Keratinocyte (primary cell): Measurements from ENCODE around the gene HABP2.

ENCODE experiments used
- CTCF ChIP-seq, 3 experiments: IDR thresholded peaks in 1 of 3; conservative IDR thresholded peaks in 1 of 3; optimal IDR thresholded peaks in 1 of 3; 2 replicates in 2 of 3; 3 replicates in 1 of 3; pipeline versions ENCODE3 to v1.5.1; 2011; ENCODE audit warnings: low read length in 3 of 3, mild to moderate bottlenecking in 3 of 3, moderate library complexity in 2 of 3, control low read depth in 1 of 3, inconsistent platforms in 1 of 3; ENCODE audit not compliant: insufficient read depth in 2 of 3; ENCODE audit errors: extremely low read depth in 1 of 3
- EZH2 ChIP-seq: IDR thresholded peaks from one replicate; pipeline ENCODE4 v1.6.1; 2012; ENCODE audit warnings: inconsistent platforms, mild to moderate bottlenecking, low read length, moderate library complexity

GRCh38 chr10:113537672-113538071 is 15.2 kb upstream of the HABP2 start:
- TF ChIP-seq CTCF (optimal IDR thresholded peaks at IDR 0.05 in 1 of 3, IDR thresholded peaks at IDR 0.05 in 1 of 3, conservative IDR thresholded peaks at IDR 0.05 in 1 of 3; ENCODE audit: extremely low read depth in 1 of 3, insufficient read depth in 2 of 3, low read length in 3 of 3): no peak
- TF ChIP-seq EZH2: no peak
